ENCODE measurements around the gene MYMX. TPM values are rescaled to one million over a fixed set of nuclear protein-coding genes. Genes with fewer than 3 reads are reported as not detected.

Gene MYMX
- total and polyA plus RNA-seq, 2 of the 13 experiments (the other 11 are each of a cell fraction or from before 2014, with no cell fraction given) = not detected

DNA sequence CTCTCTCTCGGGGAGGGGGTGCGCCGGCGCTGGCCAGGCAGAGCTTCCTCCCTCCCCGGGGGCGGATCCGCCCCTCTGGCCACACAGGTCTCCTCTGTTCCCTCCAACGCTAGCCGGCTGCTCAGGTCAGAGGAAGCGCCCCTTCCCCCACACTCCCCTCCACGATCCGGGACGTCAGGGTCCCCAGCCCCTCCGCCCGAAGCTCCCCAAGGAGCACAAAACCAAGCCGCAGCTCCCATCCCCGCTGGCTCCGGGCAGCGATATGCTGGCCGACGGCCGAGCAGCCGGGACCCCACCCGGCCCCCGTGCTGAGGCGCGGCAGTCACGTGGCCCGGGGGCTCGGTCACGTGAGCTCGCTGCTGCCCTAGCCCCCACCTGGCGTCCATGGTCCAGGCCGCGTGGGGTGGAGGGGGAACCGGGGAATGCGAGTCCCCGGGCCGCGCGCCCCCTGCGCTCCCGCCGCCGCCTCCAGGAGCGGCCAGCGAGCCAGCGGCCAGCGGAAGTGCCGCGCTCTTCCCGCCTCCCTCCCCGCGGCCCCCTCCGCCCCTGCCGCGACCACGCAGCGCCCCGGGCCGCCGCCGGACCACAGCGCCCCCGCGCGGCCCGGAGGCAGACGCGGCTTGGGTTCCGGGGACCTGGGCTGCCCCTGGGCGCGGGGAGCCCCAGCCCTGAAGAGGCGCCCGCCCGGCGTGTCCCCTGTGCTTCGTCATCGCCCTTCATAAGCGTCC lies 40.5 kb downstream of the MYMX start, which contains the start of gene SLC35B2 (continued):
- TF ChIP-seq, protein P1, sequence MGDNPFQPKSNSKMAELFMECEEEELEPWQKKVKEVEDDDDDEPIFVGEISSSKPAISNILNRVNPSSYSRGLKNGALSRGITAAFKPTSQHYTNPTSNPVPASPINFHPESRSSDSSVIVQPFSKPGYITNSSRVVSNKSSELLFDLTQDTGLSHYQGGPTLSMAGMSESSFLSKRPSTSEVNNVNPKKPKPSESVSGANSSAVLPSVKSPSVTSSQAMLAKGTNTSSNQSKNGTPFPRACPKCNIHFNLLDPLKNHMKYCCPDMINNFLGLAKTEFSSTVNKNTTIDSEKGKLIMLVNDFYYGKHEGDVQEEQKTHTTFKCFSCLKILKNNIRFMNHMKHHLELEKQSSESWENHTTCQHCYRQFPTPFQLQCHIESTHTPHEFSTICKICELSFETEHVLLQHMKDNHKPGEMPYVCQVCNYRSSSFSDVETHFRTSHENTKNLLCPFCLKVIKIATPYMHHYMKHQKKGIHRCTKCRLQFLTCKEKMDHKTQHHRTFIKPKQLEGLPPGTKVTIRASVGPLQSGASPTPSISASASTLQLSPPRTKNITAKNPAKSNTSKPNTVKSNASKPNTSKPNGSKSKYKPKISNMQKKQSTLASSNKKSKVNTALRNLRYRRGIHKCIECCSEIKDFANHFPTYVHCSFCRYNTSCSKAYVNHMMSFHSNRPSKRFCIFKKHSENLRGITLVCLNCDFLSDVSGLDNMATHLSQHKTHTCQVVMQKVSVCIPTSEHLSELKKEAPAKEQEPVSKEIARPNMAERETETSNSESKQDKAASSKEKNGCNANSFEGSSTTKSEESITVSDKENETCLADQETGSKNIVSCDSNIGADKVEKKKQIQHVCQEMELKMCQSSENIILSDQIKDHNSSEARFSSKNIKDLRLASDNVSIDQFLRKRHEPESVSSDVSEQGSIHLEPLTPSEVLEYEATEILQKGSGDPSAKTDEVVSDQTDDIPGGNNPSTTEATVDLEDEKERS (CRISPR knock-in tag; IDR thresholded peaks at IDR 0.05) = 0 out of 2 replicates have a peak, but pooled peaks have one; percentile 58
- no peak for TF ChIP-seq ZKSCAN1 (IDR thresholded peaks at IDR 0.05; ENCODE audit: low read length)
- TF ChIP-seq ASH2L (IDR thresholded peaks at IDR 0.05; ENCODE audit: insufficient read length, low read depth, low read length) = peak; percentile 95
- TF ChIP-seq, protein P2, sequence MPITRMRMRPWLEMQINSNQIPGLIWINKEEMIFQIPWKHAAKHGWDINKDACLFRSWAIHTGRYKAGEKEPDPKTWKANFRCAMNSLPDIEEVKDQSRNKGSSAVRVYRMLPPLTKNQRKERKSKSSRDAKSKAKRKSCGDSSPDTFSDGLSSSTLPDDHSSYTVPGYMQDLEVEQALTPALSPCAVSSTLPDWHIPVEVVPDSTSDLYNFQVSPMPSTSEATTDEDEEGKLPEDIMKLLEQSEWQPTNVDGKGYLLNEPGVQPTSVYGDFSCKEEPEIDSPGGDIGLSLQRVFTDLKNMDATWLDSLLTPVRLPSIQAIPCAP (CRISPR knock-in tag; IDR thresholded peaks at IDR 0.05; ENCODE audit: low read depth) = peak; percentile 94; the same call in 1 of the 2 replicates
- TF ChIP-seq FIP1L1 (IDR thresholded peaks at IDR 0.05; ENCODE audit: borderline replicate concordance, insufficient read depth, low read depth, low read length) = no peak
- no peak for TF ChIP-seq ADNP (CRISPR knock-in tag; IDR thresholded peaks at IDR 0.05)
- peak; percentile 93 for TF ChIP-seq POLR2G (IDR thresholded peaks at IDR 0.05; ENCODE audit: low read depth, low read length)
- TF ChIP-seq, protein P3, sequence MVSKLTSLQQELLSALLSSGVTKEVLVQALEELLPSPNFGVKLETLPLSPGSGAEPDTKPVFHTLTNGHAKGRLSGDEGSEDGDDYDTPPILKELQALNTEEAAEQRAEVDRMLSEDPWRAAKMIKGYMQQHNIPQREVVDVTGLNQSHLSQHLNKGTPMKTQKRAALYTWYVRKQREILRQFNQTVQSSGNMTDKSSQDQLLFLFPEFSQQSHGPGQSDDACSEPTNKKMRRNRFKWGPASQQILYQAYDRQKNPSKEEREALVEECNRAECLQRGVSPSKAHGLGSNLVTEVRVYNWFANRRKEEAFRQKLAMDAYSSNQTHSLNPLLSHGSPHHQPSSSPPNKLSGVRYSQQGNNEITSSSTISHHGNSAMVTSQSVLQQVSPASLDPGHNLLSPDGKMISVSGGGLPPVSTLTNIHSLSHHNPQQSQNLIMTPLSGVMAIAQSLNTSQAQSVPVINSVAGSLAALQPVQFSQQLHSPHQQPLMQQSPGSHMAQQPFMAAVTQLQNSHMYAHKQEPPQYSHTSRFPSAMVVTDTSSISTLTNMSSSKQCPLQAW (CRISPR knock-in tag; IDR thresholded peaks at IDR 0.05) = peak; percentile 88; the same call in 1 of the 2 replicates
- TF ChIP-seq ZMYM3 (CRISPR knock-in tag; IDR thresholded peaks at IDR 0.05) = peak; percentile 41; the same call in 1 of the 2 replicates
- peak; percentile 92 for TF ChIP-seq NRL (CRISPR knock-in tag; IDR thresholded peaks at IDR 0.05; ENCODE audit: borderline replicate concordance)
- peak; percentile 79; the same call in 1 of the 2 replicates for TF ChIP-seq ZNF329 (CRISPR knock-in tag; IDR thresholded peaks at IDR 0.05; ENCODE audit: low read depth)
- TF ChIP-seq RBAK (CRISPR knock-in tag; IDR thresholded peaks at IDR 0.05) = no peak
- TF ChIP-seq MBD4 (IDR thresholded peaks at IDR 0.05; ENCODE audit: borderline replicate concordance, low read length) = no peak
- peak; percentile 75 for TF ChIP-seq ZNF792 (CRISPR knock-in tag; IDR thresholded peaks at IDR 0.05)
- peak; percentile 83 for TF ChIP-seq CBX1 (IDR thresholded peaks at IDR 0.05; ENCODE audit: low read depth)
- no peak for TF ChIP-seq ZNF10 (CRISPR knock-in tag; IDR thresholded peaks at IDR 0.05; ENCODE audit: borderline replicate concordance, low read depth)
- no peak for TF ChIP-seq NR1H2 (CRISPR knock-in tag; IDR thresholded peaks at IDR 0.05; ENCODE audit: borderline replicate concordance, low read depth)
- TF ChIP-seq, protein P4, sequence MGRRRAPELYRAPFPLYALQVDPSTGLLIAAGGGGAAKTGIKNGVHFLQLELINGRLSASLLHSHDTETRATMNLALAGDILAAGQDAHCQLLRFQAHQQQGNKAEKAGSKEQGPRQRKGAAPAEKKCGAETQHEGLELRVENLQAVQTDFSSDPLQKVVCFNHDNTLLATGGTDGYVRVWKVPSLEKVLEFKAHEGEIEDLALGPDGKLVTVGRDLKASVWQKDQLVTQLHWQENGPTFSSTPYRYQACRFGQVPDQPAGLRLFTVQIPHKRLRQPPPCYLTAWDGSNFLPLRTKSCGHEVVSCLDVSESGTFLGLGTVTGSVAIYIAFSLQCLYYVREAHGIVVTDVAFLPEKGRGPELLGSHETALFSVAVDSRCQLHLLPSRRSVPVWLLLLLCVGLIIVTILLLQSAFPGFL (CRISPR knock-in tag; IDR thresholded peaks at IDR 0.05) = no peak
- TF ChIP-seq NFATC3 (CRISPR knock-in tag; IDR thresholded peaks at IDR 0.05) = no peak
- TF ChIP-seq, protein P5, sequence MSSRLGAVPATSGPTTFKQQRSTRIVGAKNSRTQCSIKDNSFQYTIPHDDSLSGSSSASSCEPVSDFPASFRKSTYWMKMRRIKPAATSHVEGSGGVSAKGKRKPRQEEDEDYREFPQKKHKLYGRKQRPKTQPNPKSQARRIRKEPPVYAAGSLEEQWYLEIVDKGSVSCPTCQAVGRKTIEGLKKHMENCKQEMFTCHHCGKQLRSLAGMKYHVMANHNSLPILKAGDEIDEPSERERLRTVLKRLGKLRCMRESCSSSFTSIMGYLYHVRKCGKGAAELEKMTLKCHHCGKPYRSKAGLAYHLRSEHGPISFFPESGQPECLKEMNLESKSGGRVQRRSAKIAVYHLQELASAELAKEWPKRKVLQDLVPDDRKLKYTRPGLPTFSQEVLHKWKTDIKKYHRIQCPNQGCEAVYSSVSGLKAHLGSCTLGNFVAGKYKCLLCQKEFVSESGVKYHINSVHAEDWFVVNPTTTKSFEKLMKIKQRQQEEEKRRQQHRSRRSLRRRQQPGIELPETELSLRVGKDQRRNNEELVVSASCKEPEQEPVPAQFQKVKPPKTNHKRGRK (CRISPR knock-in tag; IDR thresholded peaks at IDR 0.05) = peak; percentile 78; the same call in 1 of the 2 replicates
- TF ChIP-seq ZNF180 (CRISPR knock-in tag; IDR thresholded peaks at IDR 0.05; ENCODE audit: borderline replicate concordance, low read depth) = no peak
